OCI-LY7 (cell line): Measurements from ENCODE around the gene ARHGAP24. TPM values are rescaled to one million over a fixed set of nuclear protein-coding genes. Genes with fewer than 3 reads are reported as not detected.
"Not testable (repeated sequence)": the region's sequence is repeated elsewhere in the genome, so short reads cannot be mapped to it uniquely, and the experiment has no call there.

Experiments
- BruUV-seq: library from RNA; stranded (reverse); fragments of 400-500 nt; replicated peaks from 2 replicates; lab custom pipeline; 2021; lab: Mats Ljungman, UMichigan
- CTCF ChIA-PET: fragments of 300-600 bp; sonication (Branson Sonifier 250); formaldehyde crosslinking; loops from one replicate; lab custom pipeline; 2022; ENCODE audit warnings: antibody characterized with exemption; ENCODE audit not compliant: unreplicated experiment; lab: Charles Lee
- POLR2A ChIA-PET: fragments of 300-600 bp; sonication (Branson Sonifier 250); formaldehyde crosslinking; loops from one replicate; lab custom pipeline; 2022; ENCODE audit warnings: antibody characterized with exemption; lab: Charles Lee
- DNase-seq: peaks from one replicate; pipeline ENCODE4 v3.0.0-alpha.2; 2015; ENCODE audit warnings: low spot score
- H2AFZ ChIP-seq: fragments of 200-600 bp; sonication (generic), shearing (Covaris generic); 2 replicates; pipeline ENCODE4 v1.6.1; 2014; ENCODE audit warnings: mild to moderate bottlenecking, antibody characterized with exemption, low read length, moderate library complexity
- H3K27ac ChIP-seq: fragments of 200-600 bp; sonication (generic); 2 replicates; pipeline ENCODE4 v1.5.1; 2014; ENCODE audit warnings: mixed run types, low read depth, mild to moderate bottlenecking, moderate library complexity, low read length, inconsistent platforms; ENCODE audit not compliant: poor library complexity, severe bottlenecking
- H3K36me3 ChIP-seq: fragments of 200-600 bp; sonication (generic); 2 replicates; pipeline ENCODE4 v1.6.1; 2014; ENCODE audit warnings: mild to moderate bottlenecking, antibody characterized with exemption, low read length, moderate library complexity, mixed read lengths; ENCODE audit not compliant: insufficient read depth
- H3K4me1 ChIP-seq: fragments of 200-600 bp; sonication (generic); 2 replicates; pipeline ENCODE4 v1.5.1; 2014; ENCODE audit warnings: mild to moderate bottlenecking, low read length; ENCODE audit not compliant: insufficient read depth, poor library complexity, severe bottlenecking
- H3K4me2 ChIP-seq: fragments of 200-600 bp; sonication (generic); 2 replicates; pipeline ENCODE4 v1.6.1; 2014; ENCODE audit warnings: mild to moderate bottlenecking, low read length
- H3K4me3 ChIP-seq: fragments of 200-600 bp; sonication (generic); 2 replicates; pipeline ENCODE4 v1.5.1; 2014; ENCODE audit warnings: mild to moderate bottlenecking, low read depth, low read length; ENCODE audit not compliant: poor library complexity, severe bottlenecking
- H3K79me2 ChIP-seq: fragments of 200-600 bp; sonication (generic); 2 replicates; pipeline ENCODE4 v1.6.1; 2016; ENCODE audit warnings: low read depth, mild to moderate bottlenecking, low read length, moderate library complexity, mixed read lengths; ENCODE audit not compliant: insufficient read depth
- H3K9me2 ChIP-seq: fragments of 200-600 bp; sonication (generic); 2 replicates; pipeline ENCODE4 v1.6.1; 2016; ENCODE audit warnings: mild to moderate bottlenecking, low read length, mixed read lengths; ENCODE audit not compliant: insufficient read depth
- H3K9me3 ChIP-seq: fragments of 200-600 bp; sonication (generic); 2 replicates; pipeline ENCODE4 v1.6.1; 2014; ENCODE audit warnings: mild to moderate bottlenecking, mixed run types, low read length, mixed read lengths
- H4K20me1 ChIP-seq: fragments of 200-600 bp; sonication (generic); 2 replicates; pipeline ENCODE4 v1.6.1; 2014; ENCODE audit warnings: mild to moderate bottlenecking, antibody characterized with exemption, low read length, moderate library complexity, mixed read lengths; ENCODE audit not compliant: insufficient read depth
- EZH2phosphoT487 ChIP-seq: fragments of 200-600 bp; sonication (generic); IDR thresholded peaks from 2 replicates; pipeline ENCODE4 v1.6.1; 2018; ENCODE audit warnings: low read depth, borderline replicate concordance, mild to moderate bottlenecking, mixed run types, antibody characterized with exemption, low read length, moderate library complexity, mixed read lengths
- intact Hi-C: fragments of 100-400 bp; cut with micrococcal nuclease; formaldehyde crosslinking; loops from one replicate; pipeline ENCODE4 v1.10.0; 2022; ENCODE audit not compliant: unreplicated experiment
- total RNA-seq, 2 experiments: library from RNA; depleted of rRNA in 1 of 2; stranded (reverse); fragments of >200 nt in 1 of 2; shearing (Covaris generic) in 1 of 2; gene quantifications; 2 replicates each; pipeline ENCODE4 v1.2.3, GENCODE V29; 2014 to 2022
- TF ChIP-seq, protein P1 (sequence below): fragments of 200-600 bp; sonication (generic); conservative IDR thresholded peaks from 2 replicates; pipeline ENCODE4 v1.5.1; 2014; ENCODE audit warnings: mild to moderate bottlenecking, antibody characterized with exemption, low read length, moderate library complexity, mixed read lengths

ARHGAP24 gene
- total RNA-seq, 2 experiments from 2014 or later = 0.88 to 4.4 TPM

DNA sequence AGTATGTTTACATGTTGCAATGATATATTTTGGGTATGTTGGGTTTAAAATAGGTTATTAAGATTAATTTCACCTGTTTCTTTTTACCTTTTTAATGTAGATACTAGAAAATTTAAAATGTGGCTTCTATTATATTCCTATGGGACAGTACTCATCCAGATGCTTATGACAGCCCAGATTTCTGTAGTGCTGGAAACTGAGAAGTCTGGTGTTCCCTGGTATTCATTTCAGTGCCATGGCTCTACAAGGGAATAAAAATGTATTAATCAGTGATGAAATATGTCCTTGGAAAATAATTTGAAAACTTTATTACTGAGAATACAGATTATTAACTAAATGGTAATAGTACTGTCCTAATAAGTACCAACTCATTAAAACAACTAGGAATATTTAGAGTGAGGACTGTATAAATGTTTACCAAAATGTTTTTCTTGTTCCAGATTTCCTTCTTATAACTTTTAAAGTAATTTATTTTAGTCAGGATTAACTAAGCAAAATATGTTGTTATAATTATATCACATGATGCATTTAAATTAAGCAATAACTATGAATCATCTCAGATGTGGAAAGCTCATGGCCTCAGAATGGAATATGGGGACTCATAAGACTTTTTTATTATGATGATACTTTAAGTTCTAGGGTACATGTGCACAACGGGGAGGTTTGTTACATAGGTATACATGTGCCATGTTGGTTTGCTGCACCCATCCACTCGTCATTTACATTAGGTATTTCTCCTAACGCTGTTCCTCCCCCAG lies 25.3 kb downstream of the ARHGAP24 start:
- Histone ChIP-seq H3K36me3 (no peaks in the 10 kb centered on the region), H3K9me3 (no peaks in the 10 kb centered on the region), H3K4me1 (no peaks in the 10 kb centered on the region), H3K79me2 (no peaks in the 10 kb centered on the region), H4K20me1 (no peaks in the 10 kb centered on the region), H3K4me2 (no peak overlapping the region), H2AFZ (no peak overlapping the region), H3K27ac (no peak overlapping the region), H3K4me3 (no peak overlapping the region), H3K9me2 (no peaks in the 10 kb centered on the region)
- BruUV-seq = no TSS peak
- no peak for TF ChIP-seq EZH2phosphoT487
- TF ChIP-seq, protein P1, sequence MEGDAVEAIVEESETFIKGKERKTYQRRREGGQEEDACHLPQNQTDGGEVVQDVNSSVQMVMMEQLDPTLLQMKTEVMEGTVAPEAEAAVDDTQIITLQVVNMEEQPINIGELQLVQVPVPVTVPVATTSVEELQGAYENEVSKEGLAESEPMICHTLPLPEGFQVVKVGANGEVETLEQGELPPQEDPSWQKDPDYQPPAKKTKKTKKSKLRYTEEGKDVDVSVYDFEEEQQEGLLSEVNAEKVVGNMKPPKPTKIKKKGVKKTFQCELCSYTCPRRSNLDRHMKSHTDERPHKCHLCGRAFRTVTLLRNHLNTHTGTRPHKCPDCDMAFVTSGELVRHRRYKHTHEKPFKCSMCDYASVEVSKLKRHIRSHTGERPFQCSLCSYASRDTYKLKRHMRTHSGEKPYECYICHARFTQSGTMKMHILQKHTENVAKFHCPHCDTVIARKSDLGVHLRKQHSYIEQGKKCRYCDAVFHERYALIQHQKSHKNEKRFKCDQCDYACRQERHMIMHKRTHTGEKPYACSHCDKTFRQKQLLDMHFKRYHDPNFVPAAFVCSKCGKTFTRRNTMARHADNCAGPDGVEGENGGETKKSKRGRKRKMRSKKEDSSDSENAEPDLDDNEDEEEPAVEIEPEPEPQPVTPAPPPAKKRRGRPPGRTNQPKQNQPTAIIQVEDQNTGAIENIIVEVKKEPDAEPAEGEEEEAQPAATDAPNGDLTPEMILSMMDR = no peak
- ChIA-PET CTCF (no interaction called here), POLR2A (interaction anchor here (0.6 to 4.3 kb wide), 8 partner anchors 9 to 1417 kb away, joined by 3 to 28 read pairs (median 6); partner anchors contain the start of gene ARHGAP24)
- intact Hi-C loops = no loop called here
- no peak for DNase-seq

DNA sequence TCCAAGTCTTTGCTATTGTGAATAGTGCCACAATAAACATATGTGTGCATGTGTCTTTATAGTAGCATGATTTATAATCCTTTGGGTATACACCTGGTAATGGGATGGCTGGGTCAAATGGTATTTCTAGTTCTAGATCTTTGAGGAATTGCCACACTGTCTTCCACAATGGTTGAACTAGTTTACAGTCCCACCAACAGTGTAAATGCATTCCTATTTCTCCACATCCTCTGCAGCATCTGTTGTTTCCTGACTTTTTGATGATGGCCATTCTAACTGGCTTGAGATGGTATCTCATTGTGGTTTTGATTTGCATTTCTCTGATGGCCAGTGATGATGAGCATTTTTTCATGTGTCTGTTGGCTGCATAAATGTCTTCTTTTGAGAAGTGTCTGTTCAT lies 26.2 kb downstream of the ARHGAP24 start:
- CTCF ChIA-PET, H3K9me3 ChIP-seq, H3K27ac ChIP-seq, H3K4me3 ChIP-seq, H3K4me1 ChIP-seq, H3K4me2 ChIP-seq, H4K20me1 ChIP-seq, intact Hi-C loops, H2AFZ ChIP-seq, H3K79me2 ChIP-seq, BruUV-seq, H3K36me3 ChIP-seq, H3K9me2 ChIP-seq, DNase-seq: not testable (repeated sequence)
- POLR2A ChIA-PET = interaction anchor here (0.6 to 1.2 kb wide), 2 partner anchors 9 to 12 kb away, joined by 3 to 7 read pairs; no protein-coding TSS in a partner anchor

DNA sequence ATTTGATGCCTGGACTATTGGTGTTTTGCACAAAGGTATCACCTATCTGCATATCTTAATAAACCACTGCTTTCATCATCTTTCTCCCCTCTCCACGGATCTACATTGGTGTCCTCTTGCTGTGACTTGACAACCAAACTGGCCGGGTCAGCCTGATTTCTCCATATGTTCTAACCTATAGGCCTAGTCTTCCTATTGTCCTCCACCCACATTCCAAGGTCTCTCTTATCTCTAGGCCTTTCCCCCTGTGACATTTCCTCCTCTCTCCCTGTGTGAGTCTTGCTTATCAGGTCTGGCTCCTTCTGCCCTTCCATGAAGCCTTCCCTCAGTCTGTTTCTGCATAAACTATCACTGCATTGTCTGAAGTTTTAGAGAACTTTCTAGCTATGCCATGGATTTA lies 33.7 kb downstream of the ARHGAP24 start:
- Histone ChIP-seq H3K36me3 (no peaks in the 10 kb centered on the region), H3K9me3 (no peaks in the 10 kb centered on the region), H3K4me2 (no peak overlapping the region), H3K4me1 (no peaks in the 10 kb centered on the region), H3K9me2 (no peaks in the 10 kb centered on the region), H3K27ac (no peak overlapping the region), H2AFZ (no peak overlapping the region), H4K20me1 (no peaks in the 10 kb centered on the region), H3K79me2 (no peaks in the 10 kb centered on the region), H3K4me3 (no peak overlapping the region)
- TF ChIP-seq EZH2phosphoT487 = no peak
- TF ChIP-seq, protein P1 = no peak
- ChIA-PET POLR2A (interaction anchor here (0.8 to 1.0 kb wide), 2 partner anchors 12 to 13 kb away, joined by 3 read pairs; no protein-coding TSS in a partner anchor), CTCF (no interaction called here)
- intact Hi-C loops = no loop called here
- BruUV-seq = no TSS peak
- no peak for DNase-seq
